HG02885 (cell line): ENCODE measurements around the gene DQX1.
"Not testable (repeated sequence)": the region's sequence is repeated elsewhere in the genome, so short reads cannot be mapped to it uniquely, and the experiment has no call there.

Source experiments
- ATAC-seq: cut with Tn5 transposase; IDR thresholded peaks from one replicate; pipeline ENCODE4 v1.9.1; 2021; ENCODE audit warnings: mild to moderate bottlenecking; ENCODE audit not compliant: unreplicated experiment, poor library complexity

DQX1 gene

GRCh38 chr2:74525717-74526648, at the start of gene DQX1:
Gene DQX1 (minus strand): TSS chr2:74526231. CDS start chr2:74525729, 502 bp downstream.
- no peak for ATAC-seq

GRCh38 chr2:74575320-74575719, 49.3 kb upstream of the DQX1 start:
- no peak for ATAC-seq

GRCh38 chr2:74573747-74574562, 47.9 kb upstream of the DQX1 start:
- ATAC-seq: peak; percentile 52

GRCh38 chr2:74572178-74572925, 46.3 kb upstream of the DQX1 start:
- ATAC-seq: no peak

GRCh38 chr2:74571058-74571457, 45.0 kb upstream of the DQX1 start:
- peak; percentile 79 for ATAC-seq

- no peak for ATAC-seq
These were observed 43.7 kb upstream of the DQX1 start for GRCh38 chr2:74569686-74570085.

- no peak for ATAC-seq
These were observed 41.9 kb upstream of the DQX1 start for GRCh38 chr2:74567881-74568280.

GRCh38 chr2:74566754-74567085, 40.7 kb upstream of the DQX1 start:
- ATAC-seq: no peak

- ATAC-seq: no peak
These were observed 40.2 kb upstream of the DQX1 start for GRCh38 chr2:74566076-74566753.

GRCh38 chr2:74564222-74564621, 38.2 kb upstream of the DQX1 start:
- ATAC-seq: no peak

GRCh38 chr2:74562126-74562775, 36.2 kb upstream of the DQX1 start:
- no peak for ATAC-seq

GRCh38 chr2:74561022-74561421, 35.0 kb upstream of the DQX1 start:
- ATAC-seq: not testable (repeated sequence)

GRCh38 chr2:74560591-74560990, 34.6 kb upstream of the DQX1 start:
- no peak for ATAC-seq

GRCh38 chr2:74559912-74560311, 33.9 kb upstream of the DQX1 start:
- ATAC-seq: no peak

- no peak for ATAC-seq
These were observed 32.5 kb upstream of the DQX1 start for GRCh38 chr2:74558284-74559230.

GRCh38 chr2:74556831-74557370, 30.9 kb upstream of the DQX1 start:
- ATAC-seq: no peak

- no peak for ATAC-seq
These were observed 30.1 kb upstream of the DQX1 start for GRCh38 chr2:74556159-74556558.

GRCh38 chr2:74555610-74556103, 29.6 kb upstream of the DQX1 start:
- no peak for ATAC-seq
